ENCODE results near the gene TENM3.

TENM3 gene

DNA sequence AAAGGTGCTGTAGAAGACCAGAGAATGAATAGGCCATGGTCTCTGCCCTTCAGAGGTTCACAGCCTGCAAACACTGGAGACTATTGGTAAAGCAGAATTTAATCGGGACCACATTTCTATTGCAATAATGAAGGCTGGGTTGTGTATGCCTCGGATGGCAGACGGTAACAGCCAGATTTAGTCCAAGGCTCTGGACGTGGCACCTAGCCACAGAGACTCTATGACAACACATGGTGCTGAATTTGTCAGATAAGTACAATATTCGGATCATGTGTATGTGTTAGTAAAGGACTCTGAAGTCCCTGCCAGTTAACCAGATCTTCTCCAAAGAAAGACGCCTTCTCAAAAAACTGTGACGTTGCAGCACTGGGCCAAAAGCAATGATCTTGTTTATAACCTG lies 545.0 kb downstream of the TENM3 start:
- no peaks in the 10 kb centered on the region for H3K9me3 Mint-ChIP-seq

DNA sequence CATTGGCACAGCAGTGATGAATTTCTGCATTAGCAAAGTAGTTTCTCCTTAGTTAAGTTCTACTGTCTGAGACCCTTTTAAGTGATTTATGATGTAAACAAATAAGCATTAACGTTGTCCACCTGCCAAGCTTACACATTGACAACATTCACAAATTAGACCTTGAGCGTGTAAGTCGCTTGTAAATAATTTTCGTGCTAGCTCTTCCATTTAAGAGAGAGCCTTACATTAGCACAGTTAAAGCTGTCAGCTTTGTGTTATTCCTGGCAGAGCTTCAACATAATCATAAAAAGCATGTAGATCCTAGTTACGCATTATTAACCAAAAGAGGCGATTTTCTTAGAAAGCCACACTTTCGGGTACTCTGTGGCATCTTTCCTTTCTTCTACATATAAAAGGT lies 546.3 kb downstream of the TENM3 start:
- Mint-ChIP-seq H3K4me3 (no peak overlapping the region), H3K36me3 (ENCODE audit: low read depth) (peaks cover 77% of the 10 kb centered on the region), H3K27me3 (ENCODE audit: low read depth) (no peaks in the 10 kb centered on the region), H3K4me1 (peaks cover 17% of the 10 kb centered on the region), H3K27ac (no peak overlapping the region), H3K9me3 (peaks cover 5% of the 10 kb centered on the region)
- TF ChIP-seq, protein P1, sequence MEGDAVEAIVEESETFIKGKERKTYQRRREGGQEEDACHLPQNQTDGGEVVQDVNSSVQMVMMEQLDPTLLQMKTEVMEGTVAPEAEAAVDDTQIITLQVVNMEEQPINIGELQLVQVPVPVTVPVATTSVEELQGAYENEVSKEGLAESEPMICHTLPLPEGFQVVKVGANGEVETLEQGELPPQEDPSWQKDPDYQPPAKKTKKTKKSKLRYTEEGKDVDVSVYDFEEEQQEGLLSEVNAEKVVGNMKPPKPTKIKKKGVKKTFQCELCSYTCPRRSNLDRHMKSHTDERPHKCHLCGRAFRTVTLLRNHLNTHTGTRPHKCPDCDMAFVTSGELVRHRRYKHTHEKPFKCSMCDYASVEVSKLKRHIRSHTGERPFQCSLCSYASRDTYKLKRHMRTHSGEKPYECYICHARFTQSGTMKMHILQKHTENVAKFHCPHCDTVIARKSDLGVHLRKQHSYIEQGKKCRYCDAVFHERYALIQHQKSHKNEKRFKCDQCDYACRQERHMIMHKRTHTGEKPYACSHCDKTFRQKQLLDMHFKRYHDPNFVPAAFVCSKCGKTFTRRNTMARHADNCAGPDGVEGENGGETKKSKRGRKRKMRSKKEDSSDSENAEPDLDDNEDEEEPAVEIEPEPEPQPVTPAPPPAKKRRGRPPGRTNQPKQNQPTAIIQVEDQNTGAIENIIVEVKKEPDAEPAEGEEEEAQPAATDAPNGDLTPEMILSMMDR (IDR thresholded peaks at IDR 0.05; ENCODE audit: unreplicated experiment in 3 of 3), result no peak

More for the DNA sequence above, 545.0 kb downstream of the TENM3 start:
- Mint-ChIP-seq H3K36me3 (ENCODE audit: low read depth) (peaks cover 69% of the 10 kb centered on the region), H3K4me3 (no peak overlapping the region), H3K4me1 (peaks cover 17% of the 10 kb centered on the region), H3K27me3 (ENCODE audit: low read depth) (no peaks in the 10 kb centered on the region), H3K27ac (no peak overlapping the region)
- TF ChIP-seq, protein P1 (IDR thresholded peaks at IDR 0.05; ENCODE audit: unreplicated experiment in 3 of 3), result no peak

DNA sequence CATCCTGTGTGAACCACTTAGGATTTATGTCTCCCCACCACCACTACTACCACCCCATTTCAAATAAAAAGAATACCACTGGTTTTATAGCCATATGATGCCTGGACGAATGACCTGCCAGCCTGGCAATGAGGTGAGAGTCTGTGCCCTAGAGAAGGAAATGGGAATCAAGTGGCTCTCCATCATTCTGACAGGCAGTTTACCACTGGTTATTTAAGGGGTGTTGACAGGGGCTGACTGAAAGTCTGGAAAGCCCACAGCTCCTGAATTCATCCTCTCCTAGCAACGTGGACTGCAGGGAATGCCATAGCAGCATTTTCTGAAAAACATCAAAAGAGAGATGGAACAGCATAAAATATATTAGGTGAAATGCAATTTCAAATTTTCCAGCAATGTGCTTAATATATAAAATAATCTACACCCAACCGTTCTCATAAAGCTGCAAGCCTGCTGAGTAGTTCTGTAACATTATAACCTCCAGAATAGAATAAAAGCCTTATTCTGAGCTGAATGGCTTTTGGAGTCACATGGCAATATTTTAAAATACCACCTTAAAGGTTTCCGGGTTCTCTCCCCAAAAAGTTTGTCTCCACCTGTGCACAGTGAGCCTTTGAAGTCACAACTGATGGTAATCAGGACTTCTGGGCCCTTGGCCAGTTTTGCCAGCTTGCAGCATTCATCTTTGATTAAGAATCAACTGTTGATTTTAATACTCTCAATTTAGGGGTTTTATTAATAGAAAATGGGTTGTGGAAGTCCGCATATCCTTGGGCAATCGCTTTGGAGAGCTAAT lies 552.4 kb downstream of the TENM3 start:
- Mint-ChIP-seq H3K9me3 (peaks cover 20% of the 10 kb centered on the region), H3K36me3 (ENCODE audit: low read depth) (peaks cover 84% of the 10 kb centered on the region), H3K27ac (no peak overlapping the region), H3K4me1 (no peaks in the 10 kb centered on the region), H3K4me3 (no peak overlapping the region), H3K27me3 (ENCODE audit: low read depth) (no peaks in the 10 kb centered on the region)
- TF ChIP-seq, protein P1 (IDR thresholded peaks at IDR 0.05; ENCODE audit: unreplicated experiment in 3 of 3), result no peak

DNA sequence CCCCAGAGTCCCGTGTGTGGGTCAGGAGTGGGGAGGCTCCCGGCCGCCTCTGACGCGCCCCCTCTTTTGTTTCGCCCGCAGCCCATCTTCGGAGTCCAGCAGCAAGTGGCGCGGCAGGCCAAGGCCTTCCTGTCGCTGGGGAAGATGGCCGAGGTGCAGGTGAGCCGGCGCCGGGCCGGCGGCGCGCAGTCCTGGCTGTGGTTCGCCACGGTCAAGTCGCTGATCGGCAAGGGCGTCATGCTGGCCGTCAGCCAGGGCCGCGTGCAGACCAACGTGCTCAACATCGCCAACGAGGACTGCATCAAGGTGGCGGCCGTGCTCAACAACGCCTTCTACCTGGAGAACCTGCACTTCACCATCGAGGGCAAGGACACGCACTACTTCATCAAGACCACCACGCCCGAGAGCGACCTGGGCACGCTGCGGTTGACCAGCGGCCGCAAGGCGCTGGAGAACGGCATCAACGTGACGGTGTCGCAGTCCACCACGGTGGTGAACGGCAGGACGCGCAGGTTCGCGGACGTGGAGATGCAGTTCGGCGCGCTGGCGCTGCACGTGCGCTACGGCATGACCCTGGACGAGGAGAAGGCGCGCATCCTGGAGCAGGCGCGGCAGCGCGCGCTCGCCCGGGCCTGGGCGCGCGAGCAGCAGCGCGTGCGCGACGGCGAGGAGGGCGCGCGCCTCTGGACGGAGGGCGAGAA lies 556.5 kb downstream of the TENM3 start:
- Mint-ChIP-seq H3K27me3 (ENCODE audit: low read depth) (peaks cover 12% of the 10 kb centered on the region), H3K9me3 (peaks cover 14% of the 10 kb centered on the region), H3K27ac (no peak overlapping the region), H3K36me3 (ENCODE audit: low read depth) (peaks cover 72% of the 10 kb centered on the region), H3K4me1 (no peaks in the 10 kb centered on the region), H3K4me3 (no peak overlapping the region)
- TF ChIP-seq, protein P1 (IDR thresholded peaks at IDR 0.05; ENCODE audit: unreplicated experiment in 3 of 3), result no peak

DNA sequence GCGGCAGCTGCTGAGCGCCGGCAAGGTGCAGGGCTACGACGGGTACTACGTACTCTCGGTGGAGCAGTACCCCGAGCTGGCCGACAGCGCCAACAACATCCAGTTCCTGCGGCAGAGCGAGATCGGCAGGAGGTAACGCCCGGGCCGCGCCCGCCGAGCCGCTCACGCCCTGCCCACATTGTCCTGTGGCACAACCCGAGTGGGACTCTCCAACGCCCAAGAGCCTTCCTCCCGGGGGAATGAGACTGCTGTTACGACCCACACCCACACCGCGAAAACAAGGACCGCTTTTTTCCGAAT lies 557.0 kb downstream of the TENM3 start:
- Mint-ChIP-seq H3K27ac (no peak overlapping the region), H3K36me3 (ENCODE audit: low read depth) (peaks cover 67% of the 10 kb centered on the region), H3K4me3 (no peak overlapping the region), H3K27me3 (ENCODE audit: low read depth) (peaks cover 12% of the 10 kb centered on the region), H3K4me1 (no peaks in the 10 kb centered on the region), H3K9me3 (peaks cover 9% of the 10 kb centered on the region)
- TF ChIP-seq, protein P1 (IDR thresholded peaks at IDR 0.05; ENCODE audit: unreplicated experiment in 3 of 3), result no peak

Data from nephron (organoid).